Fibroblast of skin of abdomen (primary cell): ENCODE results near the gene MEMO1.

Source experiments
- DNase-seq: peaks from one replicate; pipeline ENCODE4 v3.0.0-alpha.2; 2013

Gene MEMO1

GRCh38 chr2:31823558-31823957 lies 187.2 kb downstream of the MEMO1 start:
- DNase-seq: no peak

- DNase-seq: no peak
These were observed 188.2 kb downstream of the MEMO1 start for GRCh38 chr2:31822587-31822986.
